ENCODE data around the gene MCFD2. TPM values are rescaled to one million over a fixed set of nuclear protein-coding genes. Genes with fewer than 3 reads are reported as not detected.

MCFD2 gene
- total RNA-seq, 1 experiment from 2014 or later: 84.9 TPM

DNA sequence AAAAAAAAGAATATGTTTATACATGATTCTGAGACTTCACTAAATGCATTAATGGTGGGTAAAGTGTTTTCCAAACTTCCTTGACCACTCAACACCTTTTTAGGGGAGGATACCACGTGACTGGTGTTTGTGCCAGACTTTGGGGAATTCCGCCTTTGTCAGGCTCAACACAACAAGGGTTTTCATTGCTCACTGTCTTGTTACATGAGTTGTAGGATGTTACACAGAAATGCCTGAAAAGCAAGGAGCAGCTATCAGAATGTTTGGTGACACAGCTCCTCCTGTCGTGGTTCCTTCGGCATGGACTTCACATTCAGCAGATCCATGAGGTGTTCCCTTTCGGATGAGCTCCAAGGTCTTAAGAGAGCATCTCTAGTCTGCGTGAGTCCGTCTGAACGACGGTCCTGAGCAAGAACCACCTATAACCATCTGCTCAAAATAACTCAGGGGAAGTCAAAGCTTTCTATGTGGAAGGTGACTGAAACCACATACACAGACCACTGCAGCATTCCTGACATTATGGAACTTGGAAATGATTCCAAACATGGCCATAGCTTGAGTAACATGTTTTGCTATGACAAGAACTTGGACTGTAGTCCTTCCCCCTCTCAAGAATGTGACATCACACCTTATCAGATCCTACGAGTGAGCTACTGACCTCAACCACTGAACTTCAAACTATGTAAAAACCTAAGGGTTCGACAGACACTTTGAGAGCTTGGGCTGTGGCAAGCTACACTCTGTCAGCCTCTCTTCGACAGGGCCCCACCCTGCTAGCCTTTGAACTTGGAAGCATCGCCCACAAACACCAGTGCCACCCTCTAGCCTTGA, 57.5 kb downstream of the MCFD2 start:
- no TSS peak for BruUV-seq (replicated peaks)
- H3K27ac ChIP-seq (ENCODE audit: low read length): no peak overlapping the region
- in situ Hi-C loops (cut with HindIII; ENCODE audit: low pct_unique_long_range_greater_than_20kb, low sequenced_read_pairs): no loop called here
- ChIA-PET POLR2A (interaction anchor here (0.6 kb wide), 1 partner anchor 685 kb away, joined by 3 read pairs; no protein-coding TSS in a partner anchor), CTCF (no interaction called here)
- ATAC-seq: no peak
- no peaks in the 10 kb centered on the region for H3K27me3 ChIP-seq (ENCODE audit: control insufficient read depth, insufficient read depth, low read length)
- intact Hi-C loops (cut with micrococcal nuclease; ENCODE audit: unreplicated experiment): no loop called here
- no peaks in the 10 kb centered on the region for H3K36me3 ChIP-seq (ENCODE audit: control insufficient read depth, insufficient read depth, low read length)
- TF ChIP-seq TCF7L2 (IDR thresholded peaks at IDR 0.05; ENCODE audit: low read depth, low read length): no peak
- TF ChIP-seq, protein P1, sequence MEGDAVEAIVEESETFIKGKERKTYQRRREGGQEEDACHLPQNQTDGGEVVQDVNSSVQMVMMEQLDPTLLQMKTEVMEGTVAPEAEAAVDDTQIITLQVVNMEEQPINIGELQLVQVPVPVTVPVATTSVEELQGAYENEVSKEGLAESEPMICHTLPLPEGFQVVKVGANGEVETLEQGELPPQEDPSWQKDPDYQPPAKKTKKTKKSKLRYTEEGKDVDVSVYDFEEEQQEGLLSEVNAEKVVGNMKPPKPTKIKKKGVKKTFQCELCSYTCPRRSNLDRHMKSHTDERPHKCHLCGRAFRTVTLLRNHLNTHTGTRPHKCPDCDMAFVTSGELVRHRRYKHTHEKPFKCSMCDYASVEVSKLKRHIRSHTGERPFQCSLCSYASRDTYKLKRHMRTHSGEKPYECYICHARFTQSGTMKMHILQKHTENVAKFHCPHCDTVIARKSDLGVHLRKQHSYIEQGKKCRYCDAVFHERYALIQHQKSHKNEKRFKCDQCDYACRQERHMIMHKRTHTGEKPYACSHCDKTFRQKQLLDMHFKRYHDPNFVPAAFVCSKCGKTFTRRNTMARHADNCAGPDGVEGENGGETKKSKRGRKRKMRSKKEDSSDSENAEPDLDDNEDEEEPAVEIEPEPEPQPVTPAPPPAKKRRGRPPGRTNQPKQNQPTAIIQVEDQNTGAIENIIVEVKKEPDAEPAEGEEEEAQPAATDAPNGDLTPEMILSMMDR (IDR thresholded peaks at IDR 0.05): no peak
- TF ChIP-seq, protein P2, sequence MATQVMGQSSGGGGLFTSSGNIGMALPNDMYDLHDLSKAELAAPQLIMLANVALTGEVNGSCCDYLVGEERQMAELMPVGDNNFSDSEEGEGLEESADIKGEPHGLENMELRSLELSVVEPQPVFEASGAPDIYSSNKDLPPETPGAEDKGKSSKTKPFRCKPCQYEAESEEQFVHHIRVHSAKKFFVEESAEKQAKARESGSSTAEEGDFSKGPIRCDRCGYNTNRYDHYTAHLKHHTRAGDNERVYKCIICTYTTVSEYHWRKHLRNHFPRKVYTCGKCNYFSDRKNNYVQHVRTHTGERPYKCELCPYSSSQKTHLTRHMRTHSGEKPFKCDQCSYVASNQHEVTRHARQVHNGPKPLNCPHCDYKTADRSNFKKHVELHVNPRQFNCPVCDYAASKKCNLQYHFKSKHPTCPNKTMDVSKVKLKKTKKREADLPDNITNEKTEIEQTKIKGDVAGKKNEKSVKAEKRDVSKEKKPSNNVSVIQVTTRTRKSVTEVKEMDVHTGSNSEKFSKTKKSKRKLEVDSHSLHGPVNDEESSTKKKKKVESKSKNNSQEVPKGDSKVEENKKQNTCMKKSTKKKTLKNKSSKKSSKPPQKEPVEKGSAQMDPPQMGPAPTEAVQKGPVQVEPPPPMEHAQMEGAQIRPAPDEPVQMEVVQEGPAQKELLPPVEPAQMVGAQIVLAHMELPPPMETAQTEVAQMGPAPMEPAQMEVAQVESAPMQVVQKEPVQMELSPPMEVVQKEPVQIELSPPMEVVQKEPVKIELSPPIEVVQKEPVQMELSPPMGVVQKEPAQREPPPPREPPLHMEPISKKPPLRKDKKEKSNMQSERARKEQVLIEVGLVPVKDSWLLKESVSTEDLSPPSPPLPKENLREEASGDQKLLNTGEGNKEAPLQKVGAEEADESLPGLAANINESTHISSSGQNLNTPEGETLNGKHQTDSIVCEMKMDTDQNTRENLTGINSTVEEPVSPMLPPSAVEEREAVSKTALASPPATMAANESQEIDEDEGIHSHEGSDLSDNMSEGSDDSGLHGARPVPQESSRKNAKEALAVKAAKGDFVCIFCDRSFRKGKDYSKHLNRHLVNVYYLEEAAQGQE (IDR thresholded peaks at IDR 0.05; ENCODE audit: insufficient read depth in 1 of 2, low read depth in 2 of 2, low read length in 1 of 2): no peak
- TF ChIP-seq SIN3A (IDR thresholded peaks at IDR 0.05; ENCODE audit: borderline replicate concordance, insufficient read depth, low read depth, low read length): no peak
- TF ChIP-seq POLR2AphosphoS5 (IDR thresholded peaks at IDR 0.05; ENCODE audit: low read depth, low read length): no peak
- no peaks in the 10 kb centered on the region for H3K9me3 ChIP-seq (ENCODE audit: control insufficient read depth, insufficient read depth, low read depth, low read length)
- no peak for DNase-seq (ENCODE audit: low read depth, low spot score)
- no peak overlapping the region for H3K4me3 ChIP-seq (ENCODE audit: low read depth in 2 of 2, low read length in 2 of 2)
- H3K4me1 ChIP-seq (ENCODE audit: control insufficient read depth, insufficient read depth, low read length): peaks cover 5% of the 10 kb centered on the region; the same call in 1 of the 2 replicates

- intact Hi-C loops (cut with micrococcal nuclease; ENCODE audit: unreplicated experiment): no loop called here
- ChIA-PET CTCF (no interaction called here), POLR2A (no interaction called here)
- no peaks in the 10 kb centered on the region for H3K9me3 ChIP-seq (ENCODE audit: control insufficient read depth, insufficient read depth, low read depth, low read length)
- H3K4me1 ChIP-seq (ENCODE audit: control insufficient read depth, insufficient read depth, low read length): peaks cover 6% of the 10 kb centered on the region; the same call in 1 of the 2 replicates
- BruUV-seq (replicated peaks): no TSS peak
- in situ Hi-C loops (cut with HindIII; ENCODE audit: low pct_unique_long_range_greater_than_20kb, low sequenced_read_pairs): no loop called here
- ATAC-seq: no peak
- peak overlapping the region; percentile 20; the same call in 1 of the 2 replicates for H3K27ac ChIP-seq (ENCODE audit: low read length)
- H3K36me3 ChIP-seq (ENCODE audit: control insufficient read depth, insufficient read depth, low read length): no peaks in the 10 kb centered on the region
- no peak overlapping the region for H3K4me3 ChIP-seq (ENCODE audit: low read depth in 2 of 2, low read length in 2 of 2)
- DNase-seq (ENCODE audit: low read depth, low spot score): no peak
- H3K27me3 ChIP-seq (ENCODE audit: control insufficient read depth, insufficient read depth, low read length): no peaks in the 10 kb centered on the region
- no peak for TF ChIP-seq POLR2AphosphoS5 (IDR thresholded peaks at IDR 0.05; ENCODE audit: low read depth, low read length)
Observed at GRCh38 chr2:46856336-46856735, 59.3 kb downstream of the MCFD2 start.

DNA sequence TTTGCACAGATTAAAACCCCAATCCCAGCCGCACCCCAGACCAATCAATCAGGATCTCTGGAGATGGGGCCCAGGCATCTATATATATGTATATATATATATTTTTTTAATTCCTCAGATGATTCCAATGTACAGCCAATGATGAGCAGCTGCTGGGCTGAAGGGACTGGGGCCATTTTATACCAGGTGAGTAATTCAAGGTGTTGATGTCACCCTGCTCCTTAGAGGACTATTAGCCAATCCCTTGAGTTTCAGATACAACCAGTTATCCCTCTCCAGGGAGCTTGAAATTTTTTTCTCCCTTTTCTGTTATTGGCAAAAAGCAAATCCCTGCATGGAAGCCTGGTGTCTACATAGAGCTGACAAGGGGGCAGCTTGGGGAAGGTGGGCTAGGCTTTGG, 59.8 kb downstream of the MCFD2 start:
- no TSS peak for BruUV-seq (replicated peaks)
- Histone ChIP-seq H3K36me3 (ENCODE audit: control insufficient read depth, insufficient read depth, low read length) (no peaks in the 10 kb centered on the region), H3K27me3 (ENCODE audit: control insufficient read depth, insufficient read depth, low read length) (no peaks in the 10 kb centered on the region), H3K4me3 (ENCODE audit: low read depth in 2 of 2, low read length in 2 of 2) (no peak overlapping the region), H3K4me1 (ENCODE audit: control insufficient read depth, insufficient read depth, low read length) (peaks cover 12% of the 10 kb centered on the region), H3K27ac (ENCODE audit: low read length) (peak overlapping the region; percentile 20; the same call in 1 of the 2 replicates), H3K9me3 (ENCODE audit: control insufficient read depth, insufficient read depth, low read depth, low read length) (no peaks in the 10 kb centered on the region)
- CTCF ChIA-PET: no interaction called here
- POLR2A ChIA-PET: no interaction called here
- no peak for DNase-seq (ENCODE audit: low read depth, low spot score)
- in situ Hi-C loops (cut with HindIII; ENCODE audit: low pct_unique_long_range_greater_than_20kb, low sequenced_read_pairs) (no loop called here), intact Hi-C loops (cut with micrococcal nuclease; ENCODE audit: unreplicated experiment) (no loop called here)
- TF ChIP-seq, protein P2 (IDR thresholded peaks at IDR 0.05; ENCODE audit: insufficient read depth in 1 of 2, low read depth in 2 of 2, low read length in 1 of 2): no peak
- TF ChIP-seq TCF7L2 (IDR thresholded peaks at IDR 0.05; ENCODE audit: low read depth, low read length) (no peak), SIN3A (IDR thresholded peaks at IDR 0.05; ENCODE audit: borderline replicate concordance, insufficient read depth, low read depth, low read length) (no peak), POLR2AphosphoS5 (IDR thresholded peaks at IDR 0.05; ENCODE audit: low read depth, low read length) (no peak)
- TF ChIP-seq, protein P1 (IDR thresholded peaks at IDR 0.05): no peak
- peak; percentile 31 for ATAC-seq
